Fibroblast of villous mesenchyme (primary cell): Measurements from ENCODE around the gene CCDC191. TPM values are rescaled to one million over a fixed set of nuclear protein-coding genes. Genes with fewer than 3 reads are reported as not detected.

Experiments used
- DNase-seq: peaks from one replicate; pipeline ENCODE4 v3.0.0-alpha.2; 2010; ENCODE audit warnings: low read depth
- H3K4me3 ChIP-seq: 2 replicates; pipeline ENCODE4 v1.5.1; 2011; ENCODE audit warnings: low read depth, mild to moderate bottlenecking, low read length
- total RNA-seq: library from RNA; depleted of rRNA; stranded (reverse); fragments of >200 nt; gene quantifications from 2 replicates; pipeline ENCODE4 v1.2.3, GENCODE V29; 2012
- TF ChIP-seq, protein P1 (sequence below): IDR thresholded peaks from 2 replicates; pipeline ENCODE4 v1.5.1; 2012; ENCODE audit warnings: low read depth, mild to moderate bottlenecking, low read length; ENCODE audit not compliant: insufficient read depth

CCDC191 gene
- total RNA-seq, 1 donor, result 1.7 TPM

DNA sequence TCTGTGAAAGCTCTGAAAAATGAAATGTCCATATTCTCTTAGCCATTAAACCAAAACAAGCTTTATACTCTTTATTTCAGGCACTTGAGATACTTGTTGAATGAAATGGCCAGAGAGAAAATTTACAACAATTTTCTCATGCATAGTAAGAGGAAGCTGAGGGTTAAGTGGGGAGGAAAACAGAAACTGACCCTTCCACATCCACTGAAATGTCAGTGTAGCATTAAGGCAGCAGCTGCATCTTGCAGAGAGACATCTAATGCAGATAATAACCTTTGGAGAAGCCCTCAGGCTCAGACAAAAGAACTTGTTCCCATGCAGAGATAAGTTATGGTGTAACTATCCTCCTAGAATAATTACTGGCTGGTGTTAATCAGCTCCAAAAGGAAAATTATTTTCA, 74.5 kb downstream of the CCDC191 start:
- H3K4me3 ChIP-seq, result no peak overlapping the region
- no peak for DNase-seq
- TF ChIP-seq, protein P1, sequence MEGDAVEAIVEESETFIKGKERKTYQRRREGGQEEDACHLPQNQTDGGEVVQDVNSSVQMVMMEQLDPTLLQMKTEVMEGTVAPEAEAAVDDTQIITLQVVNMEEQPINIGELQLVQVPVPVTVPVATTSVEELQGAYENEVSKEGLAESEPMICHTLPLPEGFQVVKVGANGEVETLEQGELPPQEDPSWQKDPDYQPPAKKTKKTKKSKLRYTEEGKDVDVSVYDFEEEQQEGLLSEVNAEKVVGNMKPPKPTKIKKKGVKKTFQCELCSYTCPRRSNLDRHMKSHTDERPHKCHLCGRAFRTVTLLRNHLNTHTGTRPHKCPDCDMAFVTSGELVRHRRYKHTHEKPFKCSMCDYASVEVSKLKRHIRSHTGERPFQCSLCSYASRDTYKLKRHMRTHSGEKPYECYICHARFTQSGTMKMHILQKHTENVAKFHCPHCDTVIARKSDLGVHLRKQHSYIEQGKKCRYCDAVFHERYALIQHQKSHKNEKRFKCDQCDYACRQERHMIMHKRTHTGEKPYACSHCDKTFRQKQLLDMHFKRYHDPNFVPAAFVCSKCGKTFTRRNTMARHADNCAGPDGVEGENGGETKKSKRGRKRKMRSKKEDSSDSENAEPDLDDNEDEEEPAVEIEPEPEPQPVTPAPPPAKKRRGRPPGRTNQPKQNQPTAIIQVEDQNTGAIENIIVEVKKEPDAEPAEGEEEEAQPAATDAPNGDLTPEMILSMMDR, result no peak

DNA sequence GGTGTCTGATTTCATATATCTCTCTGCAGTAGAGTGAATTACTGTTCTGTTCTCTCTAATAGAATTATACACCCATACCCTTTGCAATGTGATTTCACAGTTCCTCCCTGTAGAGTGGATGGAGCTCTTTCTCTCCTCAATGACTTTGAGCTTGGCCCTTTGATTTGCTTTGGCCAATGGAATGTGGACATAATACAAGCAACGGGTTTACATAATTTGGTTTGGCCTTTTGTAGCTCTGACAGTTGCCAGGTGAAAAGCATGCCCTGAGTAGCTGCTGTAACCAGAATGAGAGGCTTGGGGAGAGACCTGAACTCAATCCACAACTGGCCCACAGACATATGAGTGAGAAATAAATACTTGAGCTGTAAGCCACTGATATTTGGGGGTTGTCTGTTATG, 76.4 kb downstream of the CCDC191 start:
- no peak for DNase-seq
- TF ChIP-seq, protein P1, result no peak
- H3K4me3 ChIP-seq, result no peak overlapping the region

DNA sequence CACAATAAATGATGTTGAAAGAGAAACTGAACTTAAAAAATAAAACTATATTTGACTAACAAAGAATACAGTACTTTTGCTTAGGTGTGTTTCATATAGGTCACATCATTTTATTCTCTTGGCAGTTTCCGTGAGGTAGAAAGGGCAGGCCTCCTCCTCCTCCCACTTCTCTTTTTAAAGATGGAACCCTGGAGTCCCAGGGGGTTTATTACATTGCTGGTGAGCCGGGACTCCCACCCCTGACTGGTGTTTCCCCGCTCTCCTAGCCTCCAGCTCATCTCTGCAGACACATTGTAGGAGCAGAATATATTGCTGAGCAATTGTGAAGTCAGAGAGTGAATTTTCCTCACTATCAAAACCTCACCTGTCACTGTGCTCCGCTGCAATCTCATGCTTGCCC, 78.5 kb downstream of the CCDC191 start:
- H3K4me3 ChIP-seq, result no peak overlapping the region
- no peak for DNase-seq
- TF ChIP-seq, protein P1, result no peak

DNA sequence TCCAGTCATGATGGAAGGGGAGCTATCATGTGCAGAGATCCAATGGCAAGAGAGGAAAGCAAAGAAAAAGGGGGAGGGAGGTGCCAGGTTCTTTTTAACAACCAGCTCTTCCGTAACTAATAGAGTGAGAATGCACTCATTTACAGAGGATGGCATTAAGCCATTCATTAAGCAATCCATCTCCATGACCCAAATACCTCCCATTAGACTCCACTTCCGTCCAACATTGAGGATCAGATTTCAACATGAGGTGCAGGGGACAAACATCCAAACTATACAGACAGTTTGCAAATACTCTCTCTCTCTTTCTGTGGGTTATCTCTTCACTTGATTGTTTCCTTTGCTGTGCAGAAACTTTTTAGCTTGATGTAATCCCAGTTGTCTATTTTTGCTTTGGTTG, 87.3 kb downstream of the CCDC191 start:
- DNase-seq, result peak; percentile 50
- TF ChIP-seq, protein P1, result no peak
- H3K4me3 ChIP-seq, result no peak overlapping the region

DNA sequence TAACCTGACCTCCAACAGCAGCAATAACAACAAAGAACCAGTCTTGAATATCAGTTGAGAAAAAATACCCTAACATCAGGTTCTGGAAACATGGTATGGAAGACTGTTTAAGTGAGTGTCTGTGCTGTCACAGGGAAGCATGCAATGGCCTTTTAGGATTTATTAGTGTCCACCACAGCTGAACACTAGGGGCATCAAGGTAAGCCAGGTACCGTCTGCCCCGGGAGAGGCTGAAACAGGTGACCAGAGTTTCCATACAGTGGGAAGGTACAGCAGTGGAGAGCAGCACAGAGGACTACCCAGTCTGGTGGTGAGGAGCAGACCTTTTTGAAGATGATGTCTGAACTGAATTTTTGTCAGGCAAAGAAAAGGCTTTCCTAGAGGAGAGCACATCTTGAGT, 90.2 kb downstream of the CCDC191 start:
- TF ChIP-seq, protein P1, result no peak
- DNase-seq, result no peak
- H3K4me3 ChIP-seq, result no peak overlapping the region

- DNase-seq, result no peak
- H3K4me3 ChIP-seq, result no peak overlapping the region
- TF ChIP-seq, protein P1, result no peak
Observed at GRCh38 chr3:113963879-113964278, 92.4 kb downstream of the CCDC191 start.

- no peak overlapping the region for H3K4me3 ChIP-seq
- TF ChIP-seq, protein P1, result no peak
- no peak for DNase-seq
Observed at GRCh38 chr3:113954091-113954685, 102.1 kb downstream of the CCDC191 start.
